DMS153 (cell line): Measurements from ENCODE around the gene EXTL2.
"Not testable (repeated sequence)": the region's sequence is repeated elsewhere in the genome, so short reads cannot be mapped to it uniquely, and the experiment has no call there.

Source experiments
- DNase-seq: peaks from one replicate; lab custom pipeline; 2025; lab: John Stamatoyannopoulos, UW

Gene EXTL2, protein sequence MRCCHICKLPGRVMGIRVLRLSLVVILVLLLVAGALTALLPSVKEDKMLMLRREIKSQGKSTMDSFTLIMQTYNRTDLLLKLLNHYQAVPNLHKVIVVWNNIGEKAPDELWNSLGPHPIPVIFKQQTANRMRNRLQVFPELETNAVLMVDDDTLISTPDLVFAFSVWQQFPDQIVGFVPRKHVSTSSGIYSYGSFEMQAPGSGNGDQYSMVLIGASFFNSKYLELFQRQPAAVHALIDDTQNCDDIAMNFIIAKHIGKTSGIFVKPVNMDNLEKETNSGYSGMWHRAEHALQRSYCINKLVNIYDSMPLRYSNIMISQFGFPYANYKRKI

DNA sequence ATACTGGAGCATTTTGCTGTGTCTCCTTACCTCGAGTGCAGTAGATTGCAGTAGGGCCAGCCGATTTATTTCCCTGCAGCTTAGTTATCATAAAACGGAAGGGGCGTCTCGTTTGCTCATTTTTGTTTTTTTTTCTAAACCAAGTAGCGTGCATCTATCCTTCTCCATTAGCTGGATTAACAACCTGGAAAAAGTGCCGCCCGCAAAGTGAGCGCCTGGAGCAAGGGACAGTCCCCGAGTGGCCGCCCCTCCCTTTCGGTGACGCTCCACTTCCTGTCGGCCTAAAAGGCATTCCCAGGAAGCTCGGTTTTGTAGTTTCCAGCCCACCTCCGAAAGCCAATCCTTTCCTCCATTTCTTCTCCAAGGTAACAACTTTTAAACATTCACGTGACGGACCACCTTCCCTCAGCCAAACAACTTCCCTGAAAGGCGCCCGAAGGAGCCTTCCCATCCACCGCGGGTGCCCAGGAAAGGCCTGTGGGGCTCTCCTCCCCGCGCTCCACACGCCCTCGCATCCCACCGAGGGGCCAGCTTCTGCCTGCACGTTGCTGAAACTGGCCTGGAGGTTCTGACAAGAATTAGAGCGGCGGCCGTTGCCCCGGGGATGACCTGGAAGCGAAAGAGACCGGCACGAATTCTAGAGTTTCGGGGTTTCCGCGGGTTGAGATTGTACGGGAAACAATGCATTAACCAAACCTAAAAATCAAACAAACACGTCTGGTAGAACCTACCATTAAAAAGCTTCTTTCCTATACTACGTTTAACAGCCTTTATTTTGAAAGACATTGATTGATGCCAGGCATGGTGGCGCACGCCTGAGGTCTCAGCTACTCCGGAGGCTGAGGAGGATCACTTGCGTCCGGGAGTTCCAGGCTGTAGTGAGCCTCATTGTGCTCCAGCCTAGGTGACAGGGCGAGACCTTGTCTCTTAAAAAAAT is at the start of gene EXTL2:
Gene EXTL2, minus strand, starts transcription at position 240 of the 937 bp plus-strand sequence. CDS start 6,085 bp downstream, outside the sequence.
- DNase-seq = peak; percentile 85

GRCh38 chr1:100943533-100943932 is 48.9 kb upstream of the EXTL2 start:
- DNase-seq = no peak

DNA sequence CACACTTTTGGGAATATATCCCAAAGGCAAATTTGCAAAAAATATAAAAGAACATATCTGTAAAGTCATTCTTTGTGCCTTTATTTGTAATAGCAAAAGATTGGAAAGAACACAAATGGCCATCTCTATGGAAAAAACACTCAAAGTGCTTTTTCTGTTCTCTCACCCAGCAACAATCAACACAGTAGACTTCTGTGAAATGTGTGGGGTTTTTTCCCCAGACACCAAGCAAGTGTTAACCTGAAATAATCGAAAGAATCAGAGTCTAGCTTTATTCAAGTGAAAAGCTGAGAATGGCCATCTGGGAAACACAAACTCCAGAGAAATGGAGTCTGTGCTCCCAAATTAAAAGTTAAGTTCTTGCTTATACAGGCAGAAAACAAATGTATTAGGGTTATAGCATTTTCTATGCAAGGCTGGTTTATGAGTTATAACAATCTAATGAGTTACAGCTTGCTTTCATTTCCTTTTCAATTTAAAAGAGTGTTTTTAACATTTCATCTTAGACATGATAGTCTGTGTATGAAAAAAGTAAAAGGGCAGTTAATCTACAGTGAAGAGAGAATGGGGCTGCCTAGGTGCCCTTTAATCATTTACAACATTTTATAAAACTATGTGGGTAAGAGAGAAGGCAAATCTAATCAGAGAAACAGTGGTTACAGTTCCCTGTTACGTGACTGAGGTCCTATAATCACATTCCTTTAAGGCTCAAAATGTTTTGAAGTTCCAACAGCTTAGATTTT is 47.8 kb upstream of the EXTL2 start:
- DNase-seq = no peak

DNA sequence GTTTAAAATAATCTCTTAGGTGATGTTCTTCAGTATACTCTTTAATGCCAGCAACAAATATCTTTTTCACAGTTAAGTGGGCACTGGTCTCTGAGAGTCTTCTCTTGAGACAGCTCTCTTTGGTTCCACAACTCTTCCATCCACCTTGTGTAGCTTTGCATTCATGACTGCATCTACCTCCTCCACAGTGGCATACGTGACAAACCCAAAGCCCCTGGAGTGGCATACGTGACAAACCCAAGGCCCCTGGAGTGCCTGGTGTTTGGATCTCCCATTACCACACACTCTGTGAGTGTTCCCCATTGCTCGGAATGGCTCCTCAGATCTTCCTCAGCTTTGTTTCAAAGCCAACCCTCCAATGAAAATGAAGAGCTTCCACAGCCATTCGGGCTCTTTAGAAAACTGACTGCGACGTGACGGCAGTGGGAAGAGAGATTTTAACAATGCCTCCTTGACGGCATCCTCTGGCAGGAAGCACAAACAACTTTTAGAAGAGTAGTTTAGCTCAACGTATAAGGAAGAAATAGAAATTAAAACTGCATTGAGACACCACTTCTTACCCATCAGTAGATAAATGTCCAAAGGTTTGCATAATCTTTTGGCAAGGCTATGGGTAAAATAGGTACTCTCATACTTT is 47.1 kb upstream of the EXTL2 start:
- DNase-seq = no peak

- DNase-seq = no peak
Measured at GRCh38 chr1:100941098-100941527, 46.5 kb upstream of the EXTL2 start.

GRCh38 chr1:100936194-100936967 is 41.7 kb upstream of the EXTL2 start:
- no peak for DNase-seq

- DNase-seq = not testable (repeated sequence)
Measured at GRCh38 chr1:100933555-100933954, 38.9 kb upstream of the EXTL2 start.

GRCh38 chr1:100931716-100932115 is 37.1 kb upstream of the EXTL2 start:
- no peak for DNase-seq

DNA sequence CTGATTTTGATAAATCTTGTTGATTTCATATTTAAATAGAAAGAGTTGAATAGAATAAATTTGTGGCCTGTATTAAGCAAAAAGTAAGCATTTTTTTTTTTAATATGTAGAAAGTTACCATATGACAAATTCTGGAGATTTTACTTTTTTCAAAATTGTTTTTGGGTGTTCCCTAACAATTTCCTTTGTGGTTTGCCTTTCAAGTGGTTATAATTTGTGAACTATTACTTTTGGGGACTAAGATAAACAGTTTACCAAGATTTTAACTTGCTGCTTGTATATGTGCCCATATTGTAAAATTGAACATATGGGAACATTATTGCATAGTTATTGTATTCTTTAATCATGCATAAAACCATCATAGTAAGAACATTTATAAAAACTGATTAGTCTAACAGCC is 35.9 kb upstream of the EXTL2 start:
- DNase-seq = no peak

DNA sequence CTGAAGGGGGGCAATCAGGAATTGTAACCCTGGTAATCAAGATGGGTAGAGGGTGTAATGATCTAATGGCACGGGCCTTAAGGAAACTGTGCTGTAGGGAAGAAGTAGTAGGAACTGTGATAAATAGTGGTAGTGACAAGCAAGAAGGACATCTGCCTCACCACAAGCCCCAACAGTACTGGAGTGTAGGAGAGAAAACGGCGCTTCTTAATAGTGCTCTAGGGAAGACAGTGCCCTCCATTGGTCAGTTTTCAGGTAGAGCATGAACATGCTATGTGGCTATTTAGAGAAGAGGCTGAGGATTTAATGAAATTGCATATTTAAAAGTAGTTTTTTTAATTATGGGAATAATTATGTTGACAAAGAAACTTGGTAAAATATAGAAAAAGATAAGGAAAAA is 33.5 kb upstream of the EXTL2 start:
- no peak for DNase-seq

GRCh38 chr1:100927276-100927675 is 32.6 kb upstream of the EXTL2 start:
- DNase-seq = no peak

GRCh38 chr1:100926240-100926639 is 31.6 kb upstream of the EXTL2 start:
- DNase-seq = no peak

DNA sequence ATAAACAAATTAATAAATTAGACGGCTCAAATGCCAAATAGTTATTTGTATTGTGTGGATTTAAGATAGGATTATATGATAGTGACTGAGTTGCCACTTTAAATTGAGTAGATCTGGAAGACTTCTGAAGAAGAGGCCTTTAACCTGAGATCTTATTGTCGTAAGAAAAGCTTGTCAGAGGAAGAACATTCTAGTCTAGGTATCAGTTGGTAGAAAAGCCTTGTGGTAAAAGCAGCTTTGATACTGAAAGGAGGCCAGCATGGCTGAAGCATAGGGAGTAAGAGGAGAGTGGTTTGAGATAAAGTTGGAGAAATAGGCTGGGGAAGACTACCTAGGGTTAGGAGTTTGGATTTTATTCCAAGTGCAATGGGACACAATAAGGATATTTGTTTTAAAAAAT is 30.3 kb upstream of the EXTL2 start:
- no peak for DNase-seq

DNA sequence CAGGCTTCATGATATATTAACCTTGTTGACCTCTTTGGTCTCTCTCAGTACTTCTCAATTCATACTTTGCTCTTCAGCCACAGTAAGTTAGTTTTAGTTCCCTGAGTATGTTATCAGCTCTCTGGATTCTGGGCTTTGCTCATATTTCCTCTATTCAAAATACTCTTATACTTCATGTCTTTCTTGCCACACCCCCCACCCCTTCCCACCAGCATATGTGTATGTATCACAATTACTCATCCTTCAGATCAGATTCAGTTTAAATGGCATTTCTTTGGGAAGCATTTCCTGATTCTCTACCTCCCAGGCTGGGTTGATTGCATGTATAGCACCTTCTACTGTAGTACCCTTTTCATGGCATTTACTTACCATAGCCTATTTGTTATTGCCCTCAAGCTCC is 29.6 kb upstream of the EXTL2 start:
- no peak for DNase-seq

DNA sequence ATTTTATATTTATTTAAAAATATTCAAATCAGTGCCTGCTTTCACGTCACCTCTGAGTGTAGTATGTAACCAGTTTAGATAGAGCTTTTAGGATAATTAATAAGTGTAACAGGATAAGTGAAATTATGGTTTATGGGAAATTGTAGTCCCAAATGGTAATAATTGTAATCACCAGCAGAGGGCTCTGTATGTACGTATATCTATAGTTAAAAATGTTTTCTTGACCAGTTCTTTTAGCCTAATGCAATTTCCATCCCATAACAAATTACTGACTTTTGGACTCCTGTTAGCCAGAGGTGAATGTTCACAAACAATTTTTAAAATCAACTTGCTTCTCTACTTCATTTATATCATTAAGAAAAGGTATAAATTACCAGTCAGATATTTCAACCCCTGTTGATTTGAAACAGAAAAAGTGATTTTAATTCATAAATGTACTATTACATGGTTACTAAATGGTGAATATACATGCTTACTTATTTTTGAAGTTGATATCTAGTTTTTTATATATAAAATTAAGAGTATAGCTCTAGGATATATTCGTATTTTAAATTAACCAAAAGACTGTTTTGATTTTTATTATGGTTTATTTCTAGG is 26.6 kb upstream of the EXTL2 start:
- DNase-seq = no peak

DNA sequence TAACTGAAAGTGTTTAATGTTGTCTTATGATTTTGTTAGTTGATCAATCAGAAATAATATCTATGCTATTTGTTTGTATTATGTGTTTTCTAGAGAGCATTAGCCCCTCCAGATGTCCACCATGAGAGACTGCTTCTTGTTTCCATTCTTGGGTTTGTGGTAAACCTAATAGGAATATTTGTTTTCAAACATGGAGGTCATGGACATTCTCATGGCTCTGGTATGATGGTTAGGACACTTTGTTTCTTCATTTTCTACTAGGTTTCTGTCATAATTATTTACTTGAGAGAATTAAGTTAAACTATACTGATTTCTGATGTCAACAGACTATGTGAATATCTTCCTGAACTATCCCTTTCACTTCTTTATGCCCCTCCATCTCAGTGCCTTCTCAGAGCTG is 17.4 kb upstream of the EXTL2 start:
- DNase-seq = no peak

- no peak for DNase-seq
Measured at GRCh38 chr1:100909018-100909417, 14.4 kb upstream of the EXTL2 start.

DNA sequence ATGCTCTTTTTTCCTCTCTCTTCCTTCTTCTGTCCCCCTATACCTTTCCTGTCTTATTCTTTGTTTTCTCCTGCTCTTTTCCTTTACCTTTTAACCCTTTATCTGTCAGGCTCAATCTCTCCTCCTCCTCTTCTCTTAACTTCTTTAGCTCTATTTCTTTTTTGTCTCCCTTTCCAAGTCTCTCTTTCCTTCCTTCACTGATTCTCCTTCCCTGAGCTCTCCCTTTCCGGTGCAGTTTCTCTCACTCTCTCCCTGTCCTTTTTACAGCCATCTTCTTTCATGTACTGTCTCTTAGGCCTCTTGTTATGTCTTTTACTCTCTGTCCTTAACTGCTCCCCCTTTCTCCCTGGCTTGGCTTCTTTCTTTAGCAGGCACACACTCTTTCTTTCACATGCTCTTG is 13.2 kb upstream of the EXTL2 start:
- DNase-seq = no peak

DNA sequence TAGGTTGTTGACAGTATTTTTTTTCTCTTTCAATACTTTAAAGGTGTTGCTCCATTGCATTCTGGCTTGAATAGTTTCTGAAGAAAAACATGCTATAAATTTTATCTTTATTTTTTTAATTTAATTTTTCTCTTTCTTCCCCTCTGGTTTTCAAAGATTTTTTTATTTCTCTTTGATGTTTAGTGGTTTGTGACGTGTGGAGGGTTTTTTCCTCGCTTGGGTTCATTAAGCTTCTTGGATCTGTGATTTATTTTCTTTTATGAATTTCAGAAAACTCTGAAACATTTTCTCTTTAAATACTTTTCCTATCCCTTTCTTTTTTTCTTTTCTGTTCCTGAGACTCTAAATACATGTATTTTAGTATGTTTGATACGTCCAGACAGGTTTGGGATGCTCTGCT is 10.5 kb upstream of the EXTL2 start:
- no peak for DNase-seq

GRCh38 chr1:100904528-100904927 is 9.9 kb upstream of the EXTL2 start:
- no peak for DNase-seq

GRCh38 chr1:100903777-100904176 is 9.1 kb upstream of the EXTL2 start:
- DNase-seq = no peak
